Panc1 (cell line): ENCODE measurements around the gene EP400.
"Not testable (repeated sequence)": the region's sequence is repeated elsewhere in the genome, so short reads cannot be mapped to it uniquely, and the experiment has no call there.

Experiments used
- POLR2AphosphoS5 ChIP-seq: IDR thresholded peaks from 2 replicates; pipeline ENCODE4 v1.6.1; 2012; ENCODE audit warnings: mild to moderate bottlenecking, low read depth, low read length, moderate library complexity
- SIN3A ChIP-seq: IDR thresholded peaks from 2 replicates; pipeline ENCODE4 v1.6.1; 2012; ENCODE audit warnings: low read depth, mild to moderate bottlenecking, low read length, moderate library complexity, borderline replicate concordance; ENCODE audit not compliant: insufficient read depth
- TCF7L2 ChIP-seq: IDR thresholded peaks from 2 replicates; pipeline ENCODE4 v1.6.1; 2011; ENCODE audit warnings: mild to moderate bottlenecking, low read depth, low read length, inconsistent platforms
- TF ChIP-seq, protein P1 (sequence below): fragments of 450-650 bp; IDR thresholded peaks from 2 replicates; pipeline ENCODE4 v1.5.1; 2017; ENCODE audit warnings: mild to moderate bottlenecking
- TF ChIP-seq, protein P2 (sequence below), 2 experiments: IDR thresholded peaks; 2 replicates each; pipeline ENCODE4 v1.6.1; 2011 to 2012; ENCODE audit warnings: low read depth in 2 of 2, control low read depth in 1 of 2, low read length in 1 of 2, mild to moderate bottlenecking in 1 of 2, moderate library complexity in 1 of 2; ENCODE audit not compliant: insufficient read depth in 1 of 2

DNA sequence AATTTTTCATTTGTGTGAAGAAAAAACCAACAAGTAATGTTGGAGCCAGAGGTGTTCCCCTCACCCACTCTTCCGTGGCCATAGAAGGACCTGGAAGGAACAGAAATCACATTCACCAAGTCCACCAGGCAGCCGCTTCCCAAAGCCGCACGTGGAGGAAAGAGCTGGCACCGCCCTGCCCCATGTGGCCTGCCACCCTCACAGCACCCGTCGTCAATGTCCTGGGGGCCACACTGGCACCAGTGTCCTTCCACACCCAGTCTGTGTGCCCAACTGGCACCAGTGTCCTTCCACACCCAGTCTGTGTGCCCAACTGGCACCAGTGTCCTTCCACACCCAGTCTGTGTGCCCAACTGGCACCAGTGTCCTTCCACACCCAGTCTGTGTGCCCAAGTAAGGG, 130.8 kb downstream of the EP400 start:
- TF ChIP-seq, protein P1, sequence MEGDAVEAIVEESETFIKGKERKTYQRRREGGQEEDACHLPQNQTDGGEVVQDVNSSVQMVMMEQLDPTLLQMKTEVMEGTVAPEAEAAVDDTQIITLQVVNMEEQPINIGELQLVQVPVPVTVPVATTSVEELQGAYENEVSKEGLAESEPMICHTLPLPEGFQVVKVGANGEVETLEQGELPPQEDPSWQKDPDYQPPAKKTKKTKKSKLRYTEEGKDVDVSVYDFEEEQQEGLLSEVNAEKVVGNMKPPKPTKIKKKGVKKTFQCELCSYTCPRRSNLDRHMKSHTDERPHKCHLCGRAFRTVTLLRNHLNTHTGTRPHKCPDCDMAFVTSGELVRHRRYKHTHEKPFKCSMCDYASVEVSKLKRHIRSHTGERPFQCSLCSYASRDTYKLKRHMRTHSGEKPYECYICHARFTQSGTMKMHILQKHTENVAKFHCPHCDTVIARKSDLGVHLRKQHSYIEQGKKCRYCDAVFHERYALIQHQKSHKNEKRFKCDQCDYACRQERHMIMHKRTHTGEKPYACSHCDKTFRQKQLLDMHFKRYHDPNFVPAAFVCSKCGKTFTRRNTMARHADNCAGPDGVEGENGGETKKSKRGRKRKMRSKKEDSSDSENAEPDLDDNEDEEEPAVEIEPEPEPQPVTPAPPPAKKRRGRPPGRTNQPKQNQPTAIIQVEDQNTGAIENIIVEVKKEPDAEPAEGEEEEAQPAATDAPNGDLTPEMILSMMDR, result not testable (repeated sequence)
- TF ChIP-seq POLR2AphosphoS5, TCF7L2, SIN3A: not testable (repeated sequence)
- TF ChIP-seq, protein P2, sequence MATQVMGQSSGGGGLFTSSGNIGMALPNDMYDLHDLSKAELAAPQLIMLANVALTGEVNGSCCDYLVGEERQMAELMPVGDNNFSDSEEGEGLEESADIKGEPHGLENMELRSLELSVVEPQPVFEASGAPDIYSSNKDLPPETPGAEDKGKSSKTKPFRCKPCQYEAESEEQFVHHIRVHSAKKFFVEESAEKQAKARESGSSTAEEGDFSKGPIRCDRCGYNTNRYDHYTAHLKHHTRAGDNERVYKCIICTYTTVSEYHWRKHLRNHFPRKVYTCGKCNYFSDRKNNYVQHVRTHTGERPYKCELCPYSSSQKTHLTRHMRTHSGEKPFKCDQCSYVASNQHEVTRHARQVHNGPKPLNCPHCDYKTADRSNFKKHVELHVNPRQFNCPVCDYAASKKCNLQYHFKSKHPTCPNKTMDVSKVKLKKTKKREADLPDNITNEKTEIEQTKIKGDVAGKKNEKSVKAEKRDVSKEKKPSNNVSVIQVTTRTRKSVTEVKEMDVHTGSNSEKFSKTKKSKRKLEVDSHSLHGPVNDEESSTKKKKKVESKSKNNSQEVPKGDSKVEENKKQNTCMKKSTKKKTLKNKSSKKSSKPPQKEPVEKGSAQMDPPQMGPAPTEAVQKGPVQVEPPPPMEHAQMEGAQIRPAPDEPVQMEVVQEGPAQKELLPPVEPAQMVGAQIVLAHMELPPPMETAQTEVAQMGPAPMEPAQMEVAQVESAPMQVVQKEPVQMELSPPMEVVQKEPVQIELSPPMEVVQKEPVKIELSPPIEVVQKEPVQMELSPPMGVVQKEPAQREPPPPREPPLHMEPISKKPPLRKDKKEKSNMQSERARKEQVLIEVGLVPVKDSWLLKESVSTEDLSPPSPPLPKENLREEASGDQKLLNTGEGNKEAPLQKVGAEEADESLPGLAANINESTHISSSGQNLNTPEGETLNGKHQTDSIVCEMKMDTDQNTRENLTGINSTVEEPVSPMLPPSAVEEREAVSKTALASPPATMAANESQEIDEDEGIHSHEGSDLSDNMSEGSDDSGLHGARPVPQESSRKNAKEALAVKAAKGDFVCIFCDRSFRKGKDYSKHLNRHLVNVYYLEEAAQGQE (IDR thresholded peaks at IDR 0.05; ENCODE audit: insufficient read depth in 1 of 2, low read depth in 2 of 2, low read length in 1 of 2), result not testable (repeated sequence)
